PC-3 (cell line): ENCODE results near the gene SH3PXD2B. TPM values are rescaled to one million over a fixed set of nuclear protein-coding genes. Genes with fewer than 3 reads are reported as not detected.

Experiments used
- ATAC-seq: fragments of 200-7000 bp; cut with Tn5 transposase; 2 replicates; pipeline ENCODE4 v1.9.1; 2020; ENCODE audit warnings: mild to moderate bottlenecking, moderate library complexity
- BruUV-seq: library from RNA; stranded (reverse); fragments of 400-500 nt; replicated peaks from 2 replicates; lab custom pipeline; 2021; lab: Mats Ljungman, UMichigan
- CTCF ChIA-PET: fragments of 300-600 bp; sonication (Branson Sonifier 250); formaldehyde crosslinking; loops from one replicate; lab custom pipeline; 2022; ENCODE audit warnings: antibody characterized with exemption; lab: Charles Lee
- POLR2A ChIA-PET: fragments of 300-600 bp; sonication (Branson Sonifier 250); formaldehyde crosslinking; loops from one replicate; lab custom pipeline; 2022; ENCODE audit warnings: antibody characterized with exemption; ENCODE audit not compliant: unreplicated experiment; lab: Charles Lee
- DNase-seq: peaks from one replicate; pipeline ENCODE4 v3.0.0-alpha.2; 2015
- H2AFZ ChIP-seq: fragments of 300-600 bp; sonication (generic); 2 replicates; pipeline ENCODE4 v1.6.0; 2016; ENCODE audit warnings: antibody characterized with exemption, low read length
- H3F3A ChIP-seq: fragments of 300-600 bp; sonication (generic); one replicate; pipeline ENCODE4 v1.6.0; 2017; ENCODE audit warnings: antibody characterized with exemption, low read length, control low read depth, mild to moderate bottlenecking; ENCODE audit not compliant: unreplicated experiment
- H3K27ac ChIP-seq: fragments of 300-600 bp; sonication (generic); 2 replicates; pipeline ENCODE4 v1.5.1; 2016; ENCODE audit warnings: mild to moderate bottlenecking, low read length
- H3K27me3 ChIP-seq: fragments of 300-600 bp; sonication (generic); 2 replicates; pipeline ENCODE4 v1.6.1; 2016; ENCODE audit warnings: low read length, mixed read lengths
- H3K36me3 ChIP-seq: fragments of 300-600 bp; sonication (generic); 2 replicates; pipeline ENCODE4 v1.6.1; 2016; ENCODE audit warnings: low read depth, mixed run types, low read length, mixed read lengths
- H3K4me1 ChIP-seq: fragments of 300-600 bp; sonication (generic); 2 replicates; pipeline ENCODE4 v1.5.1; 2016; ENCODE audit warnings: low read length; ENCODE audit not compliant: insufficient read depth
- H3K4me2 ChIP-seq: fragments of 300-600 bp; sonication (generic); 2 replicates; pipeline ENCODE4 v1.6.0; 2016; ENCODE audit warnings: low read length
- H3K4me3 ChIP-seq: fragments of 300-600 bp; sonication (generic); 2 replicates; pipeline ENCODE4 v1.5.1; 2016; ENCODE audit warnings: mild to moderate bottlenecking, low read length, mixed read lengths
- H3K79me2 ChIP-seq: fragments of 300-600 bp; sonication (generic); 2 replicates; pipeline ENCODE4 v1.6.1; 2017; ENCODE audit warnings: low read length, mixed read lengths
- H3K9ac ChIP-seq: fragments of 300-600 bp; sonication (generic); 2 replicates; pipeline ENCODE4 v1.6.0; 2016; ENCODE audit warnings: mild to moderate bottlenecking, low read length
- H3K9me2 ChIP-seq: fragments of 300-600 bp; sonication (generic); replicated peaks from 2 replicates; pipeline ENCODE4 v1.6.1; 2016; ENCODE audit warnings: mixed run types, low read length, mixed read lengths
- H3K9me3 ChIP-seq: fragments of 300-600 bp; sonication (generic); 2 replicates; pipeline ENCODE4 v1.6.1; 2016; ENCODE audit warnings: low read length, mixed read lengths
- H4K20me1 ChIP-seq: fragments of 300-600 bp; sonication (generic); 2 replicates; pipeline ENCODE4 v1.6.1; 2016; ENCODE audit warnings: low read length, mixed read lengths
- CTCF ChIP-seq: fragments of 300-600 bp; sonication (generic); conservative IDR thresholded peaks from 2 replicates; pipeline ENCODE4 v1.5.1; 2017; ENCODE audit warnings: antibody characterized with exemption, low read depth, mild to moderate bottlenecking, low read length
- EZH2 ChIP-seq: fragments of 300-600 bp; sonication (generic); IDR thresholded peaks from one replicate; pipeline ENCODE4 v1.6.1; 2017; ENCODE audit warnings: antibody characterized with exemption, mild to moderate bottlenecking, low read length; ENCODE audit not compliant: unreplicated experiment
- EZH2phosphoT487 ChIP-seq: fragments of 300-600 bp; sonication (generic); IDR thresholded peaks from 2 replicates; pipeline ENCODE4 v1.6.1; 2018; ENCODE audit warnings: mild to moderate bottlenecking, antibody characterized with exemption, low read length, borderline replicate concordance
- intact Hi-C: fragments of 100-400 bp; cut with micrococcal nuclease; formaldehyde crosslinking; loops from 2 replicates; pipeline ENCODE4 v1.9.0; 2023
- total RNA-seq: library from RNA; depleted of rRNA; stranded (reverse); fragments of >200 nt; gene quantifications from 2 replicates; pipeline ENCODE4 v1.2.3, GENCODE V29; 2014

The SH3PXD2B gene
- total RNA-seq, 1 experiment from 2014 or later = 9.8 TPM

- Histone ChIP-seq H2AFZ (no peak overlapping the region), H3K27ac (no peak overlapping the region), H3K4me2 (no peak overlapping the region), H3F3A (no peaks in the 10 kb centered on the region), H3K9me3 (no peaks in the 10 kb centered on the region), H4K20me1 (no peaks in the 10 kb centered on the region), H3K9ac (no peak overlapping the region), H3K36me3 (no peaks in the 10 kb centered on the region), H3K79me2 (no peaks in the 10 kb centered on the region), H3K27me3 (no peaks in the 10 kb centered on the region), H3K4me3 (no peak overlapping the region), H3K4me1 (peaks cover 41% of the 10 kb centered on the region), H3K9me2 (no peaks in the 10 kb centered on the region)
- ChIA-PET CTCF (no interaction called here), POLR2A (no interaction called here)
- ATAC-seq (no peak), DNase-seq (no peak)
- TF ChIP-seq EZH2 = no peak
- TF ChIP-seq EZH2phosphoT487 = no peak
- no peak for TF ChIP-seq CTCF
- intact Hi-C loops = no loop called here
- BruUV-seq = no TSS peak
Observed at GRCh38 chr5:172417130-172417841, 37.0 kb downstream of the SH3PXD2B start.

GRCh38 chr5:172415362-172416275, 38.7 kb downstream of the SH3PXD2B start:
- H3K79me2 ChIP-seq = no peaks in the 10 kb centered on the region
- intact Hi-C loops = no loop called here
- no TSS peak for BruUV-seq
- ATAC-seq (no peak), DNase-seq (no peak)
- no peaks in the 10 kb centered on the region for H3K27me3 ChIP-seq
- H3K4me3 ChIP-seq = no peak overlapping the region
- no peaks in the 10 kb centered on the region for H4K20me1 ChIP-seq
- H3K4me2 ChIP-seq = no peak overlapping the region
- no peak overlapping the region for H2AFZ ChIP-seq
- TF ChIP-seq CTCF = no peak
- no peak for TF ChIP-seq EZH2
- TF ChIP-seq EZH2phosphoT487 = no peak
- H3F3A ChIP-seq = no peaks in the 10 kb centered on the region
- H3K9me3 ChIP-seq = no peaks in the 10 kb centered on the region
- H3K27ac ChIP-seq = no peak overlapping the region
- H3K9ac ChIP-seq = no peak overlapping the region
- peaks cover 51% of the 10 kb centered on the region for H3K4me1 ChIP-seq
- no peaks in the 10 kb centered on the region for H3K36me3 ChIP-seq
- CTCF ChIA-PET = no interaction called here
- POLR2A ChIA-PET = interaction anchor here (0.5 kb wide), 1 partner anchor 46 kb away, joined by 5 read pairs; no protein-coding TSS in a partner anchor
- H3K9me2 ChIP-seq = no peaks in the 10 kb centered on the region
